ENCODE data around the gene BAG1.

Gene BAG1

DNA sequence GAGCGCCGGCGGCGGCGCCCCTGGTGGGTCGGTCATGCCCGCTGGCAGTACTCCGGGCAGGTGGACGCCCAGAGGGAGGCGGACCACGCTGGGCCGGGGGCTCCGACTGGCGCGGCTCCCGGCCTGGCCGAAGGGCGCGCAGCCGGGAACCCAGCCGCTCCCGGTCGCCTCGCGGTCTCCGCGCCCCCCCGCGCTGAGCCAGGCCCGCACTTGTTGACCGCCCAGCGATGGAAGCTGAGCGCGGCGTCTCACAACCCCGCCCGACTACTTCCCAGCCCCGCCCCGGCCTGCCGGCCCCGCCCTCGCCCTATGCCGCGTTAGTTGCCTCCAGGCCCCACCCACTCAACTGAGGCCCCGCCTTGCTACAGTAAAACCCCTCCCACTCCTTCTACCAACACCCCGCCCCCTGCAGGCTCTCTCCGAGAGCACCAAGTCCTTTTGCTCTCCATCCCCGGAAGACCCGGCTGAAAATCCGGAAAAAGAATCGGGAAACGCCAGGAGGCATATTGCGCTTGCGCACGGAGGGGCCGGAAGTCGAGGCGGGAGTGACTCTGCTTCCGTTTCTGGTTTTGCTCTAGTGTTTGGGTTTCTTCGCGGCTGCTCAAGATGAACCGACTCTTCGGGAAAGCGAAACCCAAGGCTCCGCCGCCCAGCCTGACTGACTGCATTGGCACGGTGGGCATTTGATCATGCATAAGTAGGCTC is at the start of gene BAG1, which contains the start of gene CHMP5:
BAG1 (minus strand) TSS at position 236 of the 705 bp plus-strand sequence.
CHMP5 (plus strand) TSS at position 577 of the 705 bp plus-strand sequence; CDS start at position 607, 30 bp downstream.
- Mint-ChIP-seq H3K9me3 (no peaks in the 10 kb centered on the region), H3K4me1 (peaks cover 40% of the 10 kb centered on the region), H3K27me3 (no peaks in the 10 kb centered on the region), H3K36me3 (peaks cover 26% of the 10 kb centered on the region), H3K4me3 (peak within 1 kb of the TSS; percentile 90), H3K27ac (peak within 1 kb of the TSS; percentile 93)
- peak; percentile 97 for ATAC-seq

DNA sequence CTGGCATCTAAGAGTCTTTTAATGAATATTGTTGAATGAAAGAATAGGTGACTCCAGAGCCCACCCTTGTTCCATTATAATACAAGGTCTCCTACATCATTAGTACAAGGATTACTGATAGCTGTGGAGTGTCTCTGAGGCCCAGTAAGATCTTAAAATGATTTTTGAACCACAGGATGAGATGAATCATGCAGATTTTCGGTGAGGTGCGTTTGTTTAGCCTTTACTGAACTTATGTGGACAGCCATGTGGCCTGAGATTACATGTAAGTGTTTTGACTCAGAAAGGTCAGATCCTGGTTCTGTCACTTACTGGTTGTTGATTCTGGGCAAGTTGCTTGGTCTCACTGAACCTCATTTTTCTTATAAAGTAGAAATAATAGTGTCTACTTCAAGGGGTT is 47.4 kb upstream of the BAG1 start:
- no peak for ATAC-seq
- H3K9me3 Mint-ChIP-seq: no peaks in the 10 kb centered on the region
- H3K27ac Mint-ChIP-seq: no peak overlapping the region
- no peaks in the 10 kb centered on the region for H3K27me3 Mint-ChIP-seq
- no peaks in the 10 kb centered on the region for H3K4me1 Mint-ChIP-seq
- H3K36me3 Mint-ChIP-seq: peaks cover 63% of the 10 kb centered on the region
- no peak overlapping the region for H3K4me3 Mint-ChIP-seq

DNA sequence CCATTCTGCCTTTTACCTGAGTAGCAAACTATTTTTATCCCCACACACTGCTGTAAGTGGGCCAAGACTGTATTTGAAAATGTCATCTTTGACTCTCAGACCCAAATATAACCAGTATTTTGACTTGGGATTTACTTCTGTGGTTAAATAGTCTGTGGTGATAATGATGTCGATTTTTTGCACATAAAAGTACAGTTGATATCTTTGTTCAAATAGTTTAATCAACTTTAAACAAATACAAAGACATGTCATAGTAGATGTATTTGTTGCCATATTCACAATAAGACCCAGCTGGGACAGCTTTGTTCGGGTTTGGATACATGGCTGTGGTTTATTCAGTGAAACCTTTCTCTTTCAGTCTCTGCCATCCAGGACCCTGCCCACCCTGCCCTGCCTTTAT is 46.2 kb upstream of the BAG1 start:
- Mint-ChIP-seq H3K27ac (no peak overlapping the region), H3K9me3 (no peaks in the 10 kb centered on the region), H3K4me1 (no peaks in the 10 kb centered on the region), H3K27me3 (no peaks in the 10 kb centered on the region), H3K36me3 (peaks cover 54% of the 10 kb centered on the region), H3K4me3 (no peak overlapping the region)
- ATAC-seq: no peak

DNA sequence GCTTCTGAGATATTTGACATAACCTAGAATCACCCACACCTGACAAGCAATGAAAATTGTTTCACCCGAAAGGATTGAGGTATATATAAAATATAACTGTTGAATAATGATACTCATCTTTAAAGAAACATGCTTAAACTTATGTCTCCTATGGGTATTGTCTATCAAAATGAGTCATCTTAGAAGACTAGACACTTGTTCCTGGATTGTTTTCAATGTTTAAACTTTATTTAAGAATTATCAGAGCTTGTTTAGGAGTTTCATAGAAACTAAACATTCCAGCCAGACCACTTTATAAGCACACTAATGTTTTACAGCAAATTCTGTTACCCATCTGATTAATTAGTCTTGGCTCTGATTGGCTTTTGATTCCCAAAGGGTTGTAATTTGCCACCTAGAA is 45.4 kb upstream of the BAG1 start:
- Mint-ChIP-seq H3K4me1 (no peaks in the 10 kb centered on the region), H3K4me3 (no peak overlapping the region), H3K27ac (no peak overlapping the region), H3K9me3 (no peaks in the 10 kb centered on the region), H3K36me3 (peaks cover 47% of the 10 kb centered on the region), H3K27me3 (no peaks in the 10 kb centered on the region)
- ATAC-seq: no peak

DNA sequence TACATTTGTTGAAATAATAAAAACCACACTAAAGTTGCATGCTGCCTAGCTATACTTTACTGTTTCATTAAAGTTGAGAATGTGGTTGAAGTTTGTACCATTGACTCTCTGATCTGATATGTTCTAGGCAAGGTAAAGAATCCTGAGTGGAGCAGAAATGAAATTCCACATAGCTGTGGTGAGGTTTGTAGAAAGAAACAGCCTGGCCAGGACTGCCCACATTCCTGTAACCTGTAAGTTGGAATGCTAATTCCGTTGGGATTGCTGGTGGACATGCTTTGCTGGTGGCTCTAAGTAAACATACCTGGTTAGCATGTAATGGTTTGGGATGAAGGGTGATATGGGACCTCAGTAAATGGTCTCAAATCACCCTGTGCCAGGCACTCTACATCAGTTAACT is 42.6 kb upstream of the BAG1 start:
- H3K36me3 Mint-ChIP-seq: peaks cover 24% of the 10 kb centered on the region
- no peak overlapping the region for H3K27ac Mint-ChIP-seq
- no peaks in the 10 kb centered on the region for H3K27me3 Mint-ChIP-seq
- H3K9me3 Mint-ChIP-seq: no peaks in the 10 kb centered on the region
- no peaks in the 10 kb centered on the region for H3K4me1 Mint-ChIP-seq
- no peak for ATAC-seq
- H3K4me3 Mint-ChIP-seq: no peak overlapping the region

DNA sequence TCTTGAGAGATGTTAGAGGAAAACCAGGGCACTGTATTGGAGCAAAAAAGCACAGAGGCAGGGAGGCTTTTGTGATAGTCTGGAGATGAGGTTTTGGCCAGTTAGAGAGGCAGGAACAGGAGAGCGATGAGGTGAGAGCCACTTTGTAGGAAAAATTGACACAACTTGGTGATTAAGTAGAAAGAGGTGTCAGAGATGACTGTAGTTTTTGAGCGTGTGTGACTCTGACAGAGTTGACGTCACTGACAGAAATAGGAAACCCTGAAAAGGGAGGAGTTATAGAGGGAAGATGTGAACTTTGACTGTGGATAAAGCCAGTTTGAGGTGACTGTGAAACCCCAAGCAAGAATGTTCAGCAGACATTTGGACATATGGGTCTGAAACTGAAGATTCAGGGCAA is 41.5 kb upstream of the BAG1 start:
- ATAC-seq: no peak

DNA sequence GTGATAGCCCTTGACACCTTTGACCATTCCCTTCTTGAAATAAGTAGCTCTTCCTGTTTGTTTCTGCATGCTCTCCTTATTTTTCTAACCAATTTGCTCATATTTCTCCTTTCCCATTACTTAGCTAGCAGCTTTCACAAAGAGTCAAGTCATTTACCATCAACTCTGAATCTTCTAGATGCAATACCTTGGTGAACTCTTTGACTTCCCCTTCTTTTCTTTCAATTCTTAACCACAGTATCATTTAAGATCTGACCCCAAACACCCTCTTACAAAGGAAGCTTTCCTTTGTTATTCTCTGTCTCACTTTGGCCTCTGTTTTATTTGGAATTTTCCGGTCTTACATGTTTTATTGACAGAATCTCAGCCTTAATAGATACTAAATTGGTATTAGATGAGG is 39.9 kb upstream of the BAG1 start:
- H3K36me3 Mint-ChIP-seq: peaks cover 17% of the 10 kb centered on the region
- peaks cover 10% of the 10 kb centered on the region for H3K4me1 Mint-ChIP-seq
- ATAC-seq: no peak
- H3K4me3 Mint-ChIP-seq: no peak overlapping the region
- H3K27ac Mint-ChIP-seq: no peak overlapping the region
- no peaks in the 10 kb centered on the region for H3K27me3 Mint-ChIP-seq
- no peaks in the 10 kb centered on the region for H3K9me3 Mint-ChIP-seq

More for the DNA sequence above, 41.5 kb upstream of the BAG1 start:
- Mint-ChIP-seq H3K36me3 (peaks cover 21% of the 10 kb centered on the region), H3K9me3 (no peaks in the 10 kb centered on the region), H3K4me3 (no peak overlapping the region), H3K4me1 (peaks cover 2% of the 10 kb centered on the region), H3K27me3 (no peaks in the 10 kb centered on the region), H3K27ac (no peak overlapping the region)

DNA sequence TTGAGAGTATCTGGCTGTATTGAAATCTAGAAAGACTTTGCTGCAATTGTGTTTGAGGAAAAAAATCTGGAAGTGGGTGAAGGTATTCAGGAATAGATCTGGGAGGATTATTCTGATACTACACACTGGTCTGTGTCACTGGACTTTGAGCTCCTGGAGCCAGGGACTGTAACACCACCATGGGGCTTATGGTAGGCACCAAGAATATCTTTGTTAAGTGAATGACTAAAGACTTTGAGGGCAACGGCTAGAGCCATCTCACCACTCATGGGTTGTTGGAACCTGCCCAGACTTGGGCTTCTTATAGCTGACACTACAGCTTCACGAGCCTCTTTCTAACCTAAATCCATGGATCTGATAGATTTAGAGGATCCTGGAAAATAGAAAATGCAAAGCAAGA is 36.0 kb upstream of the BAG1 start:
- Mint-ChIP-seq H3K9me3 (no peaks in the 10 kb centered on the region), H3K36me3 (peaks cover 44% of the 10 kb centered on the region), H3K27me3 (no peaks in the 10 kb centered on the region), H3K27ac (peak overlapping the region; percentile 62), H3K4me1 (peaks cover 48% of the 10 kb centered on the region), H3K4me3 (no peak overlapping the region)
- ATAC-seq: no peak

DNA sequence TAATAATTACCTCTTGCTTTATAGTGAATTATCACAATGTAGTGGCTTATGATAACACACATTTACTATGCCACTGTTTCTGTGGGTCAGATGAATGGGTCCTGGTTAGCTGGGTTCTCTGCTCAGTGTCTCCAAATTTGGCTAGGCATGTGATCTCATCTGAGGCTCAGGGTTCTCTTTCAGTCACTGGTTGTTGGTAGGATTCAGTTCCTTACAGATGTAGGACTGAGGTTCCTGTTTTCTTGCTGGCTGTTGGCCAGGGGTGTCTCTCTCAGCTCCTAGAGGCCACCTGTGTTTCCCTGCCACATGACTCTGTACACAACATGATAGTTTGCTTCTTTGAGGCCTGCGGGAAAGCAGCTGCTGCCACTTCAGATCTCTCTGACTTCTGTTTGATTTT is 32.9 kb upstream of the BAG1 start:
- Mint-ChIP-seq H3K27ac (peak overlapping the region; percentile 88), H3K9me3 (no peaks in the 10 kb centered on the region), H3K4me1 (peaks cover 75% of the 10 kb centered on the region), H3K27me3 (no peaks in the 10 kb centered on the region), H3K4me3 (peak overlapping the region; percentile 71), H3K36me3 (peaks cover 68% of the 10 kb centered on the region)
- peak; percentile 98 for ATAC-seq

DNA sequence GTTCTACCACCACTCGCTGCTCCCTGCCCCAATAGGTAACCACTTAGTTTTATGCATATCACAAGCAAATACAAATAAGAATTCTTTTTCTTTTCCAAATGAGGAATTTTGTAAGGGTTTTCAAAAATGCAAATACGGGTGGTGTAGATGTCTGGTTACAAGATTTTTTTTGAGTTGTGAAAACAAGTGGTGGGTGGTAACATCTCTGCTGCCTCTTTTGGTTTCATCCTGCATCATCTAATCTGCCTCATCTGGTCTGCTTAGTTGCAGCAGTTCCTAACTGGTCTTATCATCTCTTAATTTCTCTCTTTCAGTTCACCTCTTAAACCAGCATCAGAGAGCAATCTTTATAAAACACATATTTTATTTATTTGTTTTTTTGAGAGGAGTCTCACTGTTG is 31.1 kb upstream of the BAG1 start:
- Mint-ChIP-seq H3K4me3 (peak overlapping the region; percentile 60), H3K27ac (peak overlapping the region; percentile 88), H3K4me1 (peaks cover 82% of the 10 kb centered on the region), H3K9me3 (no peaks in the 10 kb centered on the region), H3K27me3 (no peaks in the 10 kb centered on the region), H3K36me3 (peaks cover 69% of the 10 kb centered on the region)
- ATAC-seq: peak; percentile 43

DNA sequence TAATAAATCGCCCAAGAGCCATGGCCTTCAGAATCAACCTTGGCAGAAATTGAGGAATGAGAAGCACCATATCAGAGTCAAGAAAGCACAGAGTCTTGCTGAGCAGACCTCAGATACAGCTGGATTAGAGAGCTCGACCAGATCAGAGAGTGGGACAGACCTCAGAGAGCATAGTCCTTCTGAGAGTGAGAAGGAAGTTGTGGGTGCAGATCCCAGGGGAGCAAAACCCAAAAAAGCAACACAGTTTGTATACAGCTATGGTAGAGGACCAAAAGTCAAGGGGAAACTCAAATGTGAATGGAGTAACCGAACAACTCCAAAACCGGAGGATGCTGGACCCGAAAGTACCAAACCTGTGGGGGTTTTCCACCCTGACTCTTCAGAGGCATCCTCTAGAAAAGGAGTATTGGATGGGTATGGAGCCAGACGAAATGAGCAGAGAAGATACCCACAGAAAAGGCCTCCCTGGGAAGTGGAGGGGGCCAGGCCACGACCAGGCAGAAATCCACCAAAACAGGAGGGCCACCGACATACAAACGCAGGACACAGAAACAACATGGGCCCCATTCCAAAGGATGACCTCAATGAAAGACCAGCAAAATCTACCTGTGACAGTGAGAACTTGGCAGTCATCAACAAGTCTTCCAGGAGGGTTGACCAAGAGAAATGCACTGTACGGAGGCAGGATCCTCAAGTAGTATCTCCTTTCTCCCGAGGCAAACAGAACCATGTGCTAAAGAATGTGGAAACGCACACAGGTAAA is 30.3 kb upstream of the BAG1 start:
- ATAC-seq: no peak
- Mint-ChIP-seq H3K27me3 (no peaks in the 10 kb centered on the region), H3K27ac (peak overlapping the region; percentile 88), H3K9me3 (no peaks in the 10 kb centered on the region), H3K4me1 (peaks cover 82% of the 10 kb centered on the region), H3K4me3 (peak overlapping the region; percentile 55), H3K36me3 (peaks cover 69% of the 10 kb centered on the region)

DNA sequence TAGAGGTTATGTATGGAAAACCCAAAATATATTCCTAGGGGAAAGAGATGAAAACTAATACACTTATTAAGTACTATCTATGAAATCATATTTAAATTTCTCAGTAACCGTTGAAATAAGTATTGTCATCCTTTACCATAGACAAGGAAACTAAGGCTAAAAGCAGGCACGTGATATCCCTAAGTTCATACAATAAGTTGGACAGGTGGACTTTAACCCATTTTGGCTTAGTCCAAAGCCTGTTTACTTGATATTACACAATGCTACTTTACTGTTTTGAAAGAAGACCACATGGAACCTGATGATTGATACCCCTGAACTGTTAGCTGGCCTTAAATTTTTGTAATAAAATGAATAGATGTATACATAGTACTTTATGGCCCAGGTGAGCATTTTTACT is 29.3 kb upstream of the BAG1 start:
- peak overlapping the region; percentile 98 for H3K27ac Mint-ChIP-seq
- H3K4me3 Mint-ChIP-seq: no peak overlapping the region
- ATAC-seq: no peak
- peaks cover 72% of the 10 kb centered on the region for H3K4me1 Mint-ChIP-seq
- no peaks in the 10 kb centered on the region for H3K27me3 Mint-ChIP-seq
- peaks cover 60% of the 10 kb centered on the region for H3K36me3 Mint-ChIP-seq
- H3K9me3 Mint-ChIP-seq: no peaks in the 10 kb centered on the region

DNA sequence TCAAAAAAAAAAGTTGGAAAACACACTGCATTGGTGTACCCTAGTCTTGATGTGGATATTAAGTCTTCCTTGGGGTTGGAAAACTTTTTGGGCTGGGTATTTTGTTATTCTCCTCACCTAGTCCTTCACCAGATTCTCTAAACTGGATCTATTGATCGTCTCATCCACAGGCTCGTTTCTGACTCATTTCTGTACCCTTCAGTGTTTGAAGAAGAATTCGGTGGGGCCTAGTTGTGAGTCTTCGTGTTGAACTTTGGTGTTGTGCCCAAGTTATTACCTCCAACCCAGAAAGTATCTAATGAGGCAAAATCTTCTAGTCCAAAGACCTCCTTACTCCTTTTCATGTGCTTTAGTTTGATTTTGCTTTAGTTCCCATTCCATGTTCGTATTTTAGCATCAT is 27.4 kb upstream of the BAG1 start:
- Mint-ChIP-seq H3K4me1 (peaks cover 53% of the 10 kb centered on the region), H3K27me3 (no peaks in the 10 kb centered on the region), H3K4me3 (peak overlapping the region; percentile 65), H3K36me3 (peaks cover 41% of the 10 kb centered on the region), H3K9me3 (no peaks in the 10 kb centered on the region), H3K27ac (peak overlapping the region; percentile 98)
- no peak for ATAC-seq

DNA sequence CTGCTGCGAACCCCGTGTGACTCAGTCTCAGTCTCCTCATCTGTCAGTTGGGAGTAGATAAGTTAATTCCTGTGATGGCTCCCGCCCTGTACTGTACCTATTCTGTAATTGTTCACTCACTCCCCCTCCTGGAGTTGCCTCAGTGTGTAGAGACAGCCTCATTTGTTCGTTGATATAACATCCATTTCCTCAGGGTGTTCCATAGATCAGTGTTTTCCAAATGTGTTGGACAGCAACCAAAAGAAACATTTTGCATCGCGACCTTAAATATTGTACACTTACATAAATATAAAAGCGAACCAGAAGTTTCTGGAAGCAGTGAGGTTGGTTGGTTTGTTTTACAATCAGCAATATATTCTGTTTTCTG is 26.5 kb upstream of the BAG1 start:
- H3K27me3 Mint-ChIP-seq: no peaks in the 10 kb centered on the region
- peak overlapping the region; percentile 92 for H3K4me3 Mint-ChIP-seq
- H3K4me1 Mint-ChIP-seq: peaks cover 44% of the 10 kb centered on the region
- no peaks in the 10 kb centered on the region for H3K9me3 Mint-ChIP-seq
- no peak for ATAC-seq
- H3K27ac Mint-ChIP-seq: peak overlapping the region; percentile 98
- H3K36me3 Mint-ChIP-seq: peaks cover 34% of the 10 kb centered on the region

DNA sequence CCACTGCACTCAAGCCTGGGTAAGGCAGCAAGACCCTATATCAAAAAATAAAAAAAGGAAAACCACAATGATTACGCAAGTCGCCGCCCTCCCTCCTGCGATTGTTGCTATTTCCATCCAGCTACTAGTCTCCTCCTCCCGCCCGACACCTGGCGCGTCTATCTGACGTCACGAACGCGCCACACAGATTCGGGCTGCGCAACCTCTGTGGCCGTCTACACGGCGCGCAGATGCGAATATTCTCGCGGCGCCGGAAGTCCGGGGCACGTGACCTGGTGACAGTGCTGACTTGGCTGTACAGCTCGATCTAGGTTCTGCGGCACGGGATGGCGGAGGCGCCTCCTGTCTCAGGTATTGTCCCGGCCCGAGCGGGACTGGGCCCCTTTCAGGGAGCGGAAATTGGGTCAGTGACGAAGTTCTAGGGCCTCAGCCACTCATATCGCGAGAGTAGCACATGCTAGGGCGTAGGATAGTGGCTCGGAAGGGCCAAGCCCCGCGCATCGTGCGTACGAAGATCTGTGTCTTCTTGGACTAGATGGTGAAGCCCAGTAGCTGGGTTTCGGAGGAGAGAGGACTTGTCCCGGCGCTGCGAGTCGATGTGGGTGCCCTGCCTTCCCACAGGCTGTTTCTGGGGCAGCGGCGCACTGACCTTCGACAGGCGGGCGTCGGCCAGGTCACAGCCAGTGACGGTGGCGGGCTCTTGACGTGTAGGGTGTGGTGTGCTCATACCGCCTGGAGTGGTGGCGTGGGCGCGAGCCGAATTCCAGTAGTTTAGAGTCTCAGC is 25.9 kb upstream of the BAG1 start, which contains the start of gene NFX1:
NFX1 (plus strand) TSS at position 270 of the 784 bp plus-strand sequence; CDS start at position 327, 57 bp downstream.
- H3K4me3 Mint-ChIP-seq: peak within 1 kb of the TSS; percentile 92
- H3K4me1 Mint-ChIP-seq: peaks cover 39% of the 10 kb centered on the region
- no peaks in the 10 kb centered on the region for H3K27me3 Mint-ChIP-seq
- no peaks in the 10 kb centered on the region for H3K9me3 Mint-ChIP-seq
- peak; percentile 96 for ATAC-seq
- H3K36me3 Mint-ChIP-seq: peaks cover 29% of the 10 kb centered on the region
- H3K27ac Mint-ChIP-seq: peak within 1 kb of the TSS; percentile 98

Measured in stimulated activated memory B cell treated with anti-CD40 and anti-IgM and Interleukin-4, amounts not matched to agents 10 μg/mL and 1 μg/mL and 100 μg/mL, for 72 hours (primary cell).